Measurements from ENCODE around the gene GTF2IRD1.
"Not testable (repeated sequence)": the region's sequence is repeated elsewhere in the genome, so short reads cannot be mapped to it uniquely, and the experiment has no call there.

The GTF2IRD1 gene

DNA sequence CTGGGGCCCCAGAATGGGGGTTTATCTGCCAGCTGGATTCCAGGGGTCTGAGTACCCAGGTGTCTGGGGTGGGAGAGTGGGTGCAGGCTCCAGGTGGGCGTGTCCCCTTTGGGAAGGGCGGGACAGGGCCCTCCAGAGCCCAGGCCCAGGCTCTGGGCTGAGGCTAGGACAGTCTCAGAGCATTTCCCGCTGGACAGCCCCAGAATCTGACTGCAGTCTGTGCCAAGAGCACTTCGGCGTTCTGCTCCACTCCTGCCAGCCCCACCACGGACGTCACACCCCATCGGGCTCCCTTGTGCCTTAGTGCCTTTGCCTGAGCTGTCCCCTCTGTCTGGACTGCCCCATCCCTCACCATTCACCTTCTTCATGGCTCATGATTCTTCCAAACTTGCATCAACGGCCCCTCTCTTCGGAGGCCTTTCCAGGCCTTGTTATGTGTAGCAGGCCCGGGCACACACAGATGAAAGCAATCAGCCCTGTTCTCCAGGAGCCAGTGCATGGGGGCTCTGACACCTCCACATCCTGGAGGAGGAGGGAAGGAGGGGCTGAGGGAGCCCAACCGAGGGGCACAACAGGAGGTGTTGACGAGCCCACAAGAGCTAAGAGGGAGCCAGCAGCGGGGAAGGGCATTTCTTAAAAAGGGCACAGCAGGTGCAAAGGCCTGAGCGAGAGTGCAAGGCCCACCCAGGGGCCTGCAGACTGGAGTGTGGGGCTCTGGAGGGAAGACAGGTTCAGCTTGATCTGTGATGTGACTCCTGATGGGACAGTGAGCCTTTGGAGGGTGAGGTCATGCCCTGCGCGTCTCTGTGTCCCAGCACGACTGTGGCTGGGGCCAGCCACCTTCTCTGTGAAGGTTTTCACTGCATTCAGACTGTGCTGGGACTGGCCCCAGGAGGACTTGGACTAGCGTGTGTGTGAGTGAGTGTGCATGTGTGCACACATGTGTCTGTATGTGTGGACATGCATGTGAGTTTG lies 41.7 kb downstream of the GTF2IRD1 start:
- no peak for ATAC-seq

DNA sequence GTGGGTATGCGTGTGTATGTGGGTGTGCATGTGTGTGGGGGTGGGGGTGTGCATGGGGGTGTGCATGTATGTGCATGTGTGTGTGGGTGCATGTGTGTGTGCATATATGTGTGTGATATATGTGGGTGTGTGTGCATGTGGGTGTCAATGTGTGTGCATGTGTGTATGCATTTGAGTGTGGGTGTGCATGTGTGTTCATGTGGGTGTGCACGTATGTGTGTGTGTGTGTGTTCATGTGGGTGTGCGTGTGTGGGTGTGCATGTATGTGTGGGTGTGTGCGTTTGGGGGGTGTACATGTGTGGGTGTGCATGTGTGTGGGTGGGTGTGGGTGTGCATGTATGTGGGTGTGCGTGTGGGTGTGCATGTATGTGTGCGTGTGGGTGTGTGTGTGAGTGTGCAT lies 42.6 kb downstream of the GTF2IRD1 start:
- ATAC-seq: no peak

DNA sequence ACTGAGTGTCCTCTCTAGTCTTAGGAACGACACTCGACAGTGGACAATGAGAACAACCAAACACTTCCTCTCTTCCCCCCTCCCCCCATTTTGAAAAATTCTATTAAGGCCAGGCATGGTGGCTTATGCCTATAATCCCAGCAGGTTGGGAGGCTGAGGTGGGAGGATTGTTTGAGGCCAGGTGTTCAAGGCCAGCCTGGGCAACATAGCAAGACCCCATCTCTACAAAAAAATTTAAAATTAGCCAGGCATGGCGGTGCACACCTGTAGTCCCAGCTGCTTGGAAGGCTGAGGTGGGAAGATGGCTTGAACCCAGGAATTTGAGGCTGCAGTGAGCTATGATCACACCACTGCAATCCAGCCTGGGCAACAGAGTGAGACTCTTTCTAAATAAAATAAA lies 43.1 kb downstream of the GTF2IRD1 start:
- not testable (repeated sequence) for ATAC-seq

DNA sequence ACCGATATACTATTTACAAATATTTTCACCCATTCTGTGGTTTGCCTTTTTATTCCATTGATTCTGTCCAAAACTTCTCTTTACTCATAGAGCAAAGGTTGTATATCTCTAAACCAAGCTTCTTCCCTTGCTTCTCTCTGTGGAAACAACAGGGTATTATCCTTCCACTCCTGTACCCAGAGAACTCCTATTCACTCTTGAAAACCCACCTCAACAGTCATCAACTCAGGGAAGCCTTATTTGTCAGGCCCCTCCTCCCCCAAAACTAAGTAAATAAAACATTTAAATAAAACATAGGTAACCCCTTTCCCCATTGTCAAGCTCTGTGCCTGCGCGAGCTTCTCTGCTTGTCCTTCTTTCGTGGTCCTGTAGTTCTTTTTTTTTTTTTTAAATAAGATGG lies 44.6 kb downstream of the GTF2IRD1 start:
- ATAC-seq: no peak

DNA sequence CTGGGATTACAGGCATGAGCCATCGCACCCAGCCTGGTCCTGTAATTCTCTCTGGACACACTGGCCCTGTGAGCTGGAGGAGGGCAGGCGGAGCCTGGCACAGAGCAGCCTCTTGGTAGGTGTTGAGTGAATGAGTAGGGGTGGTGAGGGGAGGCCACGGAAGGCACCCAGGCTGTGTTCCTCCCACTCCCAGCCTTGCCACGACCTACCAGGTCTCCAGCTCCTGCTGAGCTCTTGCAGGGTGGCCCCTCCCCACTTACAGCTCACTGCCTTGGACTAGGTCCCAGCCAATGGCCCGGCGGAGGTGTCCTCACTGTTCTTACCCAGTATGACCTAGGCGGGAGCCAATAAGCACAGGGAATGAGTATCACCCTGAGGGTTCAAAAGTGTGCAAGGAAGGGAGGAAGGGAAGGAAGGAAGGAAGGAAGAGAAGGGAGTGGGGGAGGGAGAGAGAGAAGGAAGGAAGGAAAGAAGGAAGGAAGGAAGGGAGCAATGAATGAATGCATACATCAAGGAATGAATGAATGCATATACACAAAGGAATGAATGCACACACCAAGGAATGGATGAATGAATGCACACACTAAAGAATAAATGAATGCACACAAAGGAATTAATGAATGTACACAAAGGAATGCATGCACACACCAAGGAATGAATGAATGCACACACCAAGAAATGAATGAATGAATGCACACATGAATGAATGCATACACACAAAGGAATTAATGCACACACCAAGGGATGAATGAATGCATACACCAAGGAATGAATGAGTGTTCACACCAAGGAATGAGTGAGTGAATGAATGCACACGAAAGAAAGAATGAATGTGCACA lies 45.5 kb downstream of the GTF2IRD1 start:
- no peak for ATAC-seq

DNA sequence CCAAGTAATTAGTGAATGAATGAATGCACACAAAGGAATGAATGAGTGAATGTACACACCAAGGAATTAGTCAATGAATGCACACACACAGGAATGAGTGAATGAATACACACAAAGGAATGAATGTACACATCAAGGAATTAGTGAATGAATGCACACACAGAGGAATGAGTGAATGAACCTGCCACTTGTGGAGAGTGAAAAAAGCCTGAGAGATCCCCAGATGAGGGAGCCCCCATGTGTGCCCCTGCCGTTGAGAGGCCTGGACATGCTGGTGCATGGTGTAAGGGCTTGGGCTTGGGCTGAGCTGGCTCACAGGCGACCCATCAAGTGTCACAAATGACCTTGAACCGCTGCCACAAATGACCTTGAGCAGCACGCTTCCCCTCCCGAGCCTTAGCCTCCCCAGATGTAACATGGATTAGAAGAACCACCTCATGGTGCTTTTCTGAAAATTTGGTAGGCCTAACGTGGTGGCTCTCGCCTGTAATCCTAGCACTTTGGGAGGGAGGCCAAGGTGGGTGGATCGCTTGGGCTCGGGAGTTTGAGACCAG lies 46.2 kb downstream of the GTF2IRD1 start:
- ATAC-seq: no peak

DNA sequence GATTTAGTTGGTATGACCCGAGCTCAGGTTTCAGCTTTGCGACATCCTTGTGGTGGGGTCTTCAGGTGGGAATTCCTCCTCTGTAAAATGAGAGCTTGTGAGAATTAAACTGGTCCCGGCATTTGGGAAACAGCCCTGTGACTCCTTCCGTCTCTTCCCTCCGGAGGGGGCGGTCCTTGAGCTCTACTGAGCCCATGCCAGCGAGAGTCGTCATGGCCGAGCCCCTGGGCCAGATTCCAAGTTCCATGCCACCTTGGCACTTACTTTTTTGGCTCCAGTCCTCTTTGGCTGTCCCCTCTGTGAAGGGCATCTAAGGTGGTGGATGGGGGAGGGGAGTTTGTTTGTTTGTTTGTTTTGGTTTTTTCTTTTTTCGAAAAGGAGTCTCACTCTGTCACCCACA lies 47.6 kb downstream of the GTF2IRD1 start:
- no peak for ATAC-seq

DNA sequence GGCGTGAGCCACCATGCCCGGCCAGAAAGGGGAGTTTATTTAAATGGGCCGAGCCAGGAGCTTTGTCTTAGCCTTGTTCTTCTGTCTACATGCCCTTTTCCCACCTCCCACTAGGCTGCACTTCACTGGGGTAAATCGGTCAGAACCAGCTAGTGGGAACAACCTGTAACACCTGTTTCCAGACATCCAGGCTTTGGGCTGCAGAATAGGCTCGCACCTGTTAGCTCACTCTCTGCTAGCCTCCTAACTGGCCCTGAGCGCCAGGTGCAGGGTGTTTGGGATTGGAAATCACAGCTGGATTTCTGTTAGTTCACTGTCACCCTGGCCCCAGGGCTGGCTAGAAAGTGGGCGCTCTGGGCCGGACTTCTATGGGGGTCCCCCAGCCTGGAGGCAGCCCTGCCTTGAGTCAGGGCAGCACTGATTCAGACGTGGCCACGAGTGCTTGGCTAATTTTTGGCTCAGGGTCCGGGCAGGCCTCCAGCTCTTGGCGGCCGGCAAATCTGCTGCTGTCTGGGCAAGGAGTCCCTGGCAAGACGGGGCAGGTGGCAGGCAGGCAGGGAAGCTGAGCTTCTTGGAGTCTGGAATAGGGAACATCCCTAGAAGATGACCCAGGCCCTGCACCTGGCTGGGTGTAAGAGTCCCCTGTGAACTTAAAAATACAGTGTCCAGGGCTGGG lies 48.6 kb downstream of the GTF2IRD1 start:
- no peak for ATAC-seq

DNA sequence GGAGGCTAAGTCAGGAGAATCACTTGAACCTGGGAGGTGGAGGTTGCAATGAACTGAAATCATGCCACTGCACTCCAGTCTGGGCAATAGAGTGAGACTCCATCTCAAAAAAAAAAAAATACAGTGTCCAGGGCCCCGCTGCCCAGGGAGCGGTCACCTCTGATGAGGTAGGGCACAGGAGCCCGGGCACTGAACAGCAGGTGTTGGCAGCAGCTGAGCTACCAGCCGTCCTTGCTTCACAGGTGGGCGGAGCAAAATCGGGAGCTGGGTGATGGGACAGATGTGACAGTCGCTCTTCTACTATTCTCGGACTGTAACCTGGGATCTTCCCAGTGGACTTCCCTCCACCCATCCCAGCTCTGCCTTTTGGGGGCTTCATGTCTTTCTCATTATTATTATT lies 49.4 kb downstream of the GTF2IRD1 start:
- ATAC-seq: no peak

DNA sequence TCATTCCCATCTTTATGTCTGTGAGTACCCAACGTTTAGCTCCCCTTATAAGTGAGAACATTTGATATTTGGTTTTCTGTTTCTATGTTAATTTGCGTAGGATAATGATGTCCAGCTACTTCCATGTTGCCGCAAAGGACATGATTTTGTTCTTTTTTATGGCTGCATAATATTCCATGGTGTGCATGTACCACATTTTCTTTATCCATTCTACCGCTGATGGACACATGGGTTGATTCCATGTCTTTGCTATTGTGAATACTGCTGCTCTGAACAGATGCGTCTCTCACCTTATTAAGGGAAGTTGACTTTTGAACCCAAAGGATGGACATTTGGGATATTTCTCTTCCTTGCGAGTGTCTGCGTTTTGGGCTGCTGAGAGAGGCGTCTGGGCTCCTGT lies 50.2 kb downstream of the GTF2IRD1 start:
- no peak for ATAC-seq

DNA sequence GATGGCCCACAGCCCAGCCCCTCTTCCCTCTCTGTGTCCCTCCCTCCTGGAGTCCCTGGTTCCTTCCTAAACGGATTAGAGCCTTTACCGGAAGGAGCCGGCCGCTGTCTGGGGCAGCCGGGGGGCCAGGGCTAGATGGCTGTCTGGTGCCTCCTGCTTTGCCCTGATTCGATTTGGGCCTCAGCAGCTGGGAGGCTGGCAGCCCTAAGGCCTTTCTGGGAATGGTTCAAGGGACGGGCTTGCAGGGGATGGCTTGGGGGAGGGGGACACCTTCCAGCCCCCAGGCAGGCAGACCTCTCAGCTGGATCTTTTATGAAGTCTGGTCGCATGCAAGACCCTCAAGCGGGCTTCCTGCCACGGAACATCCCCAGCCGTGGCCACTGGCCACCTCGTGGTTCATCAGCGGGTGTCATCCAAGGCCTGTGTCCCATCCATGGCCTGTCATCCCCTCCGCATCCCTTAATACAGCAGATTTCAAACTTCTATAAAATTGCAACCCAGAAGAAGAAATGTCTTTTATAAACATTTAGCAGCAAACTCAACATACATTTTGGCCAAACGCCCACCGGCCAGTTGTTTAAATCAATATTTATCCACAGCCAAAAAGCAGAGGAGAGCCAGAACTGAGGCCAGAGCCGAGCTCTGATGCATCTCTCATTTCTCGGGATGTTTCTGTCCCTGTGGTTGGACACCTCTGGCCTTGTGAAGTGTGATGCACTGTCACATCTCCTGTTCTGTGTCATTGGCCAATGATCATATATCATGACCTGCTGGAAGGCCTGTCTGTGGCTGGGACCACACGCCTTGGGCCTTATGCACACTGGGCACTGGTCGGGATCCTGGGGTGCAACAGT lies 52.0 kb downstream of the GTF2IRD1 start:
- no peak for ATAC-seq

DNA sequence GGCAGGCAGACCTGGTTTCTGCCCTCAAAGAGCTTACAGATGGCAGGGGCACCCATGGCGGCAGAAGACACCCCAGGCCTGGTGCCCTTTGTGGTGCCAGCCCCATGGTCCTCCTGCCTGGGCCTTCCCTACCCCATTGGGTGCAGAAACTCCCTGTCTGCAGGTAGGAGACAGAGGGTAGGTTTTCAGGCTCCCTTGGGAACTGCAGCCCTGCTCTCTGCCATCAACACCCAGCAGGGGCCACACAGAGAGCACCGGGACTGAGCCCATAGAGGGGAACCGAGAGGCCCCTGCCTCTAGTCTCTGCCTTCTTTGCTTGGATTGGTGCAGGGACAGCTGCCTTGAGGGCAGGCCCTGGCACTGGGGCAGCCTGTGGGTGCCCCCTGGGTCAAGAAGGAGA lies 52.6 kb downstream of the GTF2IRD1 start:
- no peak for ATAC-seq

DNA sequence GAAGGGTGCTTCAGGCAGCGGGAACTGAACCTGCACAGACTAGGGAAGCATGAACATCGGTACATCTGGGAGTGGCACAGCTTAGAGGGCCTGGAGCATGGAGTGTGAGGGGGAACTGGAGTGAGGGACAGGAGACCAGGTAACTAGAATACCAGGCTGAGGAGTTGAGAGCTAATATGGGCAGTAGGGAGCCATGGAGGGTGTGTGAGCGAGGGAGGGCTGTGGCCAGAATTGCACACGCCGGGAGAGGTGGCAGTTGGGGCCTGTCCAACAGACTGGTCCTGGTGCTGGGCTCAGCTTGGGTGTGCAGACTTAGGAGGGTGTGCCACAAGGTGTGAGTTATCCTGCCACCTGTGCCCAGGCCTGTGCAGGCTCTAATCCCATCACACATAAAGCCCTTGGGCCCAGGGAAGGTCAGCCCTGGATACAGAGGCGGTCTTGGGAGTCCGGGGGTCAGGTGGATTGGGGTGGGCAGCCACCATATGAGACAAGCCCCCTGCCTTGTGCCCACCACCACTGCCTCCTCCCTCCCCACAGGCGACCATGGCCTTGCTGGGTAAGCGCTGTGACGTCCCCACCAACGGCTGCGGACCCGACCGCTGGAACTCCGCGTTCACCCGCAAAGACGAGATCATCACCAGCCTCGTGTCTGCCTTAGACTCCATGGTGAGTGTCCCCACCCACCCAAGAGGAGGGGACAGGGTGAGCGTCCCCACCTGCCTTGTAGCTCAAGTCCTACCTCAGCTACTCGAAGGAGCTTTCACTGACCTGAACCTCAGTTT lies 54.0 kb downstream of the GTF2IRD1 start:
- no peak for ATAC-seq

DNA sequence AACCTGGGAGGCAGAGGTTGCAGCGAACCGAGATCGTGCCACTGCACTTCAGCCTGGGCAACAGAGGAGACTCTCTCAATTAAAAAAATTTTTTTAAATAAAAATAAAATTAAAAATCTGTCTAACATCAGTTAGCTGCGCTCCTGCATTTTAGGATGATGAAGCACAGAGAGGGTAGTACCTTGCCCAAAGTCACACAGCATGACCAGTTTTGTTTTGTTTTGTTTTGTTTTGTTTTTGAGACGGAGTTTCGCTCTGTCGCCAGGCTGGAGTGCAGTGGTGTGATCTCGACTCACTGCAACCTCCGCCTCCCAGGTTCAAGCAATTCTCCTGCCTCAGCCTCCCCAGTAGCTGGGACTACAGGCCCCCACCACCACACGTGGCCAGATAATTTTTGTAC lies 55.7 kb downstream of the GTF2IRD1 start:
- not testable (repeated sequence) for ATAC-seq

DNA sequence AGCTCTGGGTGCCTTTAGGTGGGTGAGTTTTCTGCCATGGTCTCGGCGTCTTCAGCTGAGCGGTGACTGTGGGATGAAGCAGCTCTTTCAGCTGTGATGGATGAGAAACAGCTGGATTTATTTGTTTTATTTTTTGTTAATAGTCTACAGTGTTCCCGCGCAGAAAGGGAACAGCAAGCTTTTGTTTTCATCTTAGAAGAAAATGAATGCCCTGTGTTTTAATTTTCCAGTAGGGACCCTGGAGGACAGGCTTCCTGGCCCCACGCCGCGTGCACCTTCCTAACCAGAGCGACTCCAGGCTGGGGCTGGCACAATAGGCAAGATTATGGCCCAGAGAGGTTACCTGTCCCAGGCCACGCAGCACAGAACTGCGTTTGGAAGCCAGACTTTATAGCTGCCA lies 57.6 kb downstream of the GTF2IRD1 start:
- no peak for ATAC-seq

DNA sequence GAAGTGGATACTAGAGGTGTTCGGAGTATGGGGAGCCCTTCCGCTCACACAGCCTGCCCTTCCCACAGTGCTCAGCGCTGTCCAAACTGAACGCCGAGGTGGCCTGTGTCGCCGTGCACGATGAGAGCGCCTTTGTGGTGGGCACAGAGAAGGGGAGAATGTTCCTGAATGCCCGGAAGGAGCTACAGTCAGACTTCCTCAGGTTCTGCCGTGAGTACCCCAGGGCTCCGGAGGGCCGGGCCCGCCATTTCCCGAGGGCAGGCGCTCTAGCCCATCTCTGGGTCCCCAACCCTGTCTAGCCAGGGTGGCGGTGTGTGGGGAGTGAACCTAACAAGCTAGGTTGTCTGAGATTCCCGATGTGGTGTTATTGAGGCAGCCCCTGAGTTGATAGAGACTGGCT lies 59.1 kb downstream of the GTF2IRD1 start:
- ATAC-seq: no peak

DNA sequence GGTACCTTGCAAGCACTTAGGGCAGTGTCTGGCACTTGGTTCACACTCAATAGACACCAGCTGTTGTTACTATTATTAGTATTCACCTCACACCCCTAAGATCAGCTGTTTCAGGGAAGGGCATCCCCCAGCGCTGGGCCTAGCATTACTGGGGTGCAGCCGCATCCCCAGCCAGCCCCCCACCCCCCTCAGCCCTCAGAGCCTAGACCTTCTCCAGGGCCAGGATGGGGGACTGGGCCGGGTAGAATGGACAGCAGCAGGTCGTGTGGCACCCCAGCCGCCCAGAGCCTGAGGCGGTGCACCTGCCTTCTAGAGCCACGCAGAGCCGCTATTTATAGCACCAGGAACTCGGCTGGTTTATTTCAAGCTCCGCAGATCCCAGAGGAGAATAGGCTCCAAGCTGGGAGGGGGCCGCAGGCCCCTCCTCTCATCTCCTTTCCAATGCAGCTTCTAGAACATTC lies 60.5 kb downstream of the GTF2IRD1 start:
- ATAC-seq: no peak

DNA sequence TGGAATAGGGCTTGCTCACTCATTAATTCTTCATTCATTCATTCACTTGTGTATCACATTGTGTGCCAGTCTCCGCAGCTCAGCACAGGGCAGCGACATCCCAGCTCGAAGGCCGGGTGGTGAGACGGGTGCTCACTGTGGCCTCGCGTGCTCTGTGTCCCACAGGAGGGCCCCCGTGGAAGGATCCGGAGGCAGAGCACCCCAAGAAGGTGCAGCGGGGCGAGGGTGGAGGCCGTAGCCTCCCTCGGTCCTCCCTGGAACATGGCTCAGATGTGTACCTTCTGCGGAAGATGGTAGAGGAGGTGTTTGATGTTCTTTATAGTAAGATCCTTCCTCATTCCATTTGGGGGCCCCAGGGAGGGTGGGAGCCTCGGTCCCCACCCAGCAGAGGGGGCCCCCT lies 61.6 kb downstream of the GTF2IRD1 start:
- no peak for ATAC-seq

DNA sequence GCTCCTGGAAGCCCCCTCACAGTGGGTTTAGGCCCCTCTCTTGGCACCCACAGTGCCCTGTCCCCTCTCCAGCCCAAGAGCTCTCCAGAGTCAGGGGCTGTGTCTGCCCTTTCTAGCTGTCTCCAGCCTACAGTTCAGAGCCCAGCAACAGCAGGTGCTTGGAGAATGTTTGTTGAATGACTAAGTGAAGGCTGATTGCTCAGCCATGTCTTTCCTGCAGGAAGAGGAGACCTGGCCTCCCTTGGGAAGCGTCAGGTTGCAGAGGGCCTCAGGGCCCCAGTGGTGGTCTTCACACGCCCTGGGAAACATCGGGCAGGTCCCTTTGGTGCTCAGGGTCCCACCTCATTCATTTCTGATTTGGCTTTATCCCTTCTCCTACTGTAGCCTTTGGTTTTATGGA lies 62.5 kb downstream of the GTF2IRD1 start:
- ATAC-seq: no peak

DNA sequence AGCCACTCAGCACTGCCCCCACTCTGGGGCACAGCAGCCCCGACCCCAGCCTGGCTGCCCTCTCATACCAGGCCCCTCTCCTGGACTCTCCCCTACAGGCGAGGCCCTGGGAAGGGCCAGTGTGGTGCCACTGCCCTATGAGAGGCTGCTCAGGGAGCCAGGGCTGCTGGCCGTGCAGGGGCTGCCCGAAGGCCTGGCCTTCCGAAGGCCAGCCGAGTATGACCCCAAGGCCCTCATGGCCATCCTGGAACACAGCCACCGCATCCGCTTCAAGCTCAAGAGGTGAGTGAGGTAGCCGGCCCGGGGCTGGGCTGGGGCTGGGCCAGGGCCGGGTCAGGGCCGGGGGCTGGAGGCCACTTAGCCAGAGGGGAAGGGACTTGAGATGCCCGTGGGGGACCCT lies 64.3 kb downstream of the GTF2IRD1 start:
- no peak for ATAC-seq

DNA sequence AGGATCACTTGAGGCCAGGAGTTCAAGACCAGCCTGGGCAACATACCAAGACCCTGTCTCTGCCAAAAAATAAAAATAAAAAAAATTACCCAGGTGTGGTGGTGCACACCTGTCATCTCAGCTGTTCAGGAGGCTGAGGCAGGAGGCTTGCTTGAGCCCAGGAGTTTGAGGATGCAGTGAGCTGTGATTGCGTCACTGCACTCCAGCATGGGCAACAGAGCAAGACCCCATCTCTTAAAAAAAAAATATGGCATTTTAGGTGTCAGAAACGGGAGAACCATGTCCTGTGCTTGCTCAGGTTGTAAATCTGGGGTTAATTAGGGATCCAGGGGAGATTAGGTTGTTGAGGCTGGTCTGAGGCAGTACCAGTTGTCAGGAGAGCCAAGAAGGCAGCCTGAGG lies 64.9 kb downstream of the GTF2IRD1 start:
- no peak for ATAC-seq

Data from activated CD4-positive, CD25-positive, alpha-beta regulatory T cell treated with anti-CD3 and anti-CD28 coated beads, Interleukin-2, amount 50 U/mL, for 24 hours (primary cell).